ENCODE measurements around the gene CYP4X1. TPM values are rescaled to one million over a fixed set of nuclear protein-coding genes. Genes with fewer than 3 reads are reported as not detected.
"Not testable (repeated sequence)": the region's sequence is repeated elsewhere in the genome, so short reads cannot be mapped to it uniquely, and the experiment has no call there.

CYP4X1 gene, protein sequence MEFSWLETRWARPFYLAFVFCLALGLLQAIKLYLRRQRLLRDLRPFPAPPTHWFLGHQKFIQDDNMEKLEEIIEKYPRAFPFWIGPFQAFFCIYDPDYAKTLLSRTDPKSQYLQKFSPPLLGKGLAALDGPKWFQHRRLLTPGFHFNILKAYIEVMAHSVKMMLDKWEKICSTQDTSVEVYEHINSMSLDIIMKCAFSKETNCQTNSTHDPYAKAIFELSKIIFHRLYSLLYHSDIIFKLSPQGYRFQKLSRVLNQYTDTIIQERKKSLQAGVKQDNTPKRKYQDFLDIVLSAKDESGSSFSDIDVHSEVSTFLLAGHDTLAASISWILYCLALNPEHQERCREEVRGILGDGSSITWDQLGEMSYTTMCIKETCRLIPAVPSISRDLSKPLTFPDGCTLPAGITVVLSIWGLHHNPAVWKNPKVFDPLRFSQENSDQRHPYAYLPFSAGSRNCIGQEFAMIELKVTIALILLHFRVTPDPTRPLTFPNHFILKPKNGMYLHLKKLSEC
- total RNA-seq (1 to 10 TPM in 3 of 4 donors, under 1 TPM in 1; 0.54 to 2.3 (median 1.4) TPM), polyA plus RNA-seq (1 to 10 TPM in 1 of 3 donors, under 1 TPM in 2; 0.78 to 1.3 (median 0.79) TPM)
- long read RNA-seq, donor 1, result 0 reads
- long read RNA-seq, donor 2, partial matches to known transcripts, result 0 of 3 reads
- long read RNA-seq, donor 2, other reads (novel, unspliced or antisense), result 2 of 3 reads

DNA sequence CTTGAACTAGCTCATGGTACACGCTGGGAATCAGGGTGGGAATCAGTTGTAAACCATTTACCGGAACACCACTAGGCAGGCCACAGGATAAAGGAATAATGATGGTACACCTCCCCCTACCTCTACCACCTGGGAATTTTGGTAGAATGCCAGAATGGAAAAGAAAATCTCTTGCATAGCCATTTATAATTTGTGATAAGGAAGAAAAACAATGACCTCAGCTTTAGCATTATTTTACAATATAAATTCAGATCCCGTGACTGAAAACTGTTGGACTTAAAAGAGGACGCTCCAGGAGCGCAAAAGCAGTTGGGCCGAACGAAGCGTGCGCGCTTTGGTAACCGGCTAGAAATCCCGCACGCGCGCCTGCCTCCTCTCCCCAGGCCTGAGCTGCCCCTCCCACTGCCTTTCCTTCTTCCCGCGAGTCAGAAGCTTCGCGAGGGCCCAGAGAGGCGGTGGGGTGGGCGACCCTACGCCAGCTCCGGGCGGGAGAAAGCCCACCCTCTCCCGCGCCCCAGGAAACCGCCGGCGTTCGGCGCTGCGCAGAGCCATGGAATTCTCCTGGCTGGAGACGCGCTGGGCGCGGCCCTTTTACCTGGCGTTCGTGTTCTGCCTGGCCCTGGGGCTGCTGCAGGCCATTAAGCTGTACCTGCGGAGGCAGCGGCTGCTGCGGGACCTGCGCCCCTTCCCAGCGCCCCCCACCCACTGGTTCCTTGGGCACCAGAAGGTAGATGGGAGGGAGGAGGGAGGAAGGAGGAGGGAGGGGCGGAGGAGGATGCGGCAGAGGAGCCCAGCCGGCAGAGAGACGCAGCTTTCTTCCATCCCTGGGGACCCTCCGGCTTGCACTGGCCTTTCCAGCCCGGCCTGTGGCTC is at the start of gene CYP4X1:
Gene CYP4X1 (plus strand): TSS at position 402 of the 873 bp plus-strand sequence. CDS start 149 bp downstream, at position 551.
- intact Hi-C loops (cut with DNase I), result no loop called here
- ATAC-seq (peak; percentile 69 to 90 (median 76)), DNase-seq (peak; percentile 38 to 64)
- Histone ChIP-seq H3K36me3 (ENCODE audit: insufficient read depth in 1 of 2, low read depth in 1 of 2) (no peaks in the 10 kb centered on the region), H3K27ac (peak within 1 kb of the TSS; percentile 70), H3K9me3 (no peaks in the 10 kb centered on the region), H3K27me3 (ENCODE audit: insufficient read depth in 3 of 3, low read length in 2 of 3) (no peaks in the 10 kb centered on the region), H3K4me1 (peaks cover 6% of the 10 kb centered on the region), H3K4me3 (peak within 1 kb of the TSS; percentile 84)
- WGBS, 3 donors, result 2% methylated on average over 44 to 49 of the region's 49 CpGs
- TF ChIP-seq, protein P1, sequence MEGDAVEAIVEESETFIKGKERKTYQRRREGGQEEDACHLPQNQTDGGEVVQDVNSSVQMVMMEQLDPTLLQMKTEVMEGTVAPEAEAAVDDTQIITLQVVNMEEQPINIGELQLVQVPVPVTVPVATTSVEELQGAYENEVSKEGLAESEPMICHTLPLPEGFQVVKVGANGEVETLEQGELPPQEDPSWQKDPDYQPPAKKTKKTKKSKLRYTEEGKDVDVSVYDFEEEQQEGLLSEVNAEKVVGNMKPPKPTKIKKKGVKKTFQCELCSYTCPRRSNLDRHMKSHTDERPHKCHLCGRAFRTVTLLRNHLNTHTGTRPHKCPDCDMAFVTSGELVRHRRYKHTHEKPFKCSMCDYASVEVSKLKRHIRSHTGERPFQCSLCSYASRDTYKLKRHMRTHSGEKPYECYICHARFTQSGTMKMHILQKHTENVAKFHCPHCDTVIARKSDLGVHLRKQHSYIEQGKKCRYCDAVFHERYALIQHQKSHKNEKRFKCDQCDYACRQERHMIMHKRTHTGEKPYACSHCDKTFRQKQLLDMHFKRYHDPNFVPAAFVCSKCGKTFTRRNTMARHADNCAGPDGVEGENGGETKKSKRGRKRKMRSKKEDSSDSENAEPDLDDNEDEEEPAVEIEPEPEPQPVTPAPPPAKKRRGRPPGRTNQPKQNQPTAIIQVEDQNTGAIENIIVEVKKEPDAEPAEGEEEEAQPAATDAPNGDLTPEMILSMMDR (IDR thresholded peaks at IDR 0.05), result no peak

DNA sequence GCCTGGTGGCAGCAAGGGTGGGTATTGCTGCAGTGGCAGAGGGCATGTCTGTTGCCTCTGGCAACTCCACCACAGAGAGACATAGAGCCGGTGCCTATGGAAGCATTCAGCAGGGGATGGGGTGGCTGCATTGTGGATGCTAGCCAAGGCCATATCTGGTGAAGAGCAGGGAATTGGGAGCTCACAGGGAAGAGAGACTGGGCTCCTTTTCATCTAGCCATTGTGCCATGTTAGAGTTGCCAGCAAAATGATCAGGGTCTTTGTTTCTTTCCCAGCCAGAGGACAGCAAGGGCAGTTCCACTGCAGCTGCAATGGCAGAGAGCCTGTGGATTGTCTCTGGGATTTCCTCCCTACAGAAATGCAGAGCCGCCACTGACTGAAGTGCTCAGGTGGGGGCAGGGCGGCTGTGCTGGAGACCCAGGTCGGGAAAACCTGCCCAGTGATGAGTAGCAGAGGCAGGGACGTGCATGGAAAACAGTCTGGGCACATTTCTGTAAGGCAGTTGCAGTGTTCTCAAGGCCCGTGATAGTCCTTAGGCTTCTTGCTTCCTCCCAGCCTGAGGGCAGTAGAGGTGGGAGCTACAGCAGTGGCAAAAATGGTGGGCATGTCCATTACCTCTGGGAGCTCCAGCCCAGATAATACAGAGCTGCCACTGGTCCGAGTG is 40.2 kb upstream of the CYP4X1 start:
- TF ChIP-seq, protein P1 (IDR thresholded peaks at IDR 0.05), result no peak
- Histone ChIP-seq H3K4me1 (no peaks in the 10 kb centered on the region), H3K27me3 (ENCODE audit: insufficient read depth in 3 of 3, low read length in 2 of 3) (no peaks in the 10 kb centered on the region), H3K9me3 (no peaks in the 10 kb centered on the region), H3K36me3 (ENCODE audit: insufficient read depth in 1 of 2, low read depth in 1 of 2) (no peaks in the 10 kb centered on the region), H3K4me3 (no peak overlapping the region), H3K27ac (no peak overlapping the region)
- DNase-seq (no peak), ATAC-seq (no peak)
- 40 to 48% (median 48%) methylated on average over 7 of the region's 7 CpGs for whole genome bisulfite sequencing, 3 donors
- intact Hi-C loops (cut with DNase I), result no loop called here

DNA sequence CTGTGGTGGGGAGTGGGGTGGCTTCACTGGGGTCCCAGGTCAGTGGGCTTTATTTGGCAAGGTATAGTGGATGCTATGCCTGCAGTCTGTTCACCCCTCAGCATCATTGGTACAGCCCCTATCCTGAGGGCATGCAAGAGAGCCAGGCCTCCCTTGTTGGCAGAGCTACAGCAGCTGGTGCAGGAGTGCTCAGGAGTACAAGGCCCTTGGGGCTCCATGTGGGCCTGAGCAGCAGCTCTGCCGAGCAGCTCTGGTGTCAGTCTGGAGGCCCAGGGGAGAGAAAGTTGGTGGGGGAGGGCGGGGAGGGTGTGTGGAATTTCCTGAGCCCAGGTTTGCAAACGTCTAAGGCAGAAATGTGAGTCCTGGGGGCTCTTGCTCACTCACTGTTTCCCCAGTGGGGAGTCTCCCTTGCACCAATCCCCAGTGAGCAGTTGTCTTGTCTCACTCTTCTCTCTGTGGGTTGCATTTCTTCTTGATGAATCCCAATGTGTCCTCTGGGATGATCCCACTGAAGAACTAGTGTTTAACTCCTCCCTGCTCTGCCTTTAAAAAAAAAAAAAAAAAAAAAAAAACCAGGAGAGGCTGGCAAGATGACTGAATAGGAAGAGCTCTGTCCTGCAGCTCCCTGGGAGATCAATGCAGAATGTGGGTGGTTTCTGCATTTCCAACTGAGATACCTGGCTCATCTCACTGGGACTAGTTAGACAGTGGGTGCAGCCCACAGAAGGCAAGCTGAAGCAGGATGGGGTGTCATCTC is 39.5 kb upstream of the CYP4X1 start:
- Histone ChIP-seq H3K36me3 (ENCODE audit: insufficient read depth in 1 of 2, low read depth in 1 of 2) (no peaks in the 10 kb centered on the region), H3K27me3 (ENCODE audit: insufficient read depth in 3 of 3, low read length in 2 of 3) (no peaks in the 10 kb centered on the region), H3K9me3 (no peaks in the 10 kb centered on the region), H3K4me1 (no peaks in the 10 kb centered on the region), H3K4me3 (no peak overlapping the region), H3K27ac (no peak overlapping the region)
- DNase-seq (no peak), ATAC-seq (no peak)
- 11 to 22% (median 15%) methylated on average over 3 of the region's 3 CpGs for WGBS, 3 donors
- intact Hi-C loops (cut with DNase I), result no loop called here
- TF ChIP-seq, protein P1 (IDR thresholded peaks at IDR 0.05), result no peak

DNA sequence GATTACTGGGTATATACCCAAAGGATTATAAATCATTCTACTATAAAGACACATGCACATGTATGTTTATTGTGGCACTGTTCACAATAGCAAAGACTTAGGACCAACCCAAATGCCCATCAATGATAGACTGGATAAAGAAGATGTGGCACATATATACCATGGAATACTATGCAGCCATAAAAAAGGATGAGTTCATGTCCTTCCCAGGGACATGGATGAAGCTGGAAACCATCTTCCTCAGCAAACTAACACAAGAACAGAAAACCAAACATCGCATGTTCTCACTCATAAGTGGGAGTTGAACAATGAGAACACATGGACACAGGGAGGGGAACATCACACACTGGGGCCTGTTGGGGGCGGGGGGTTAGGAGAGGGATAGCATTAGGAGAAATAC is 32.9 kb upstream of the CYP4X1 start:
- ATAC-seq; H3K4me3 ChIP-seq; DNase-seq; intact Hi-C loops (cut with DNase I); H3K27ac ChIP-seq; H3K27me3 ChIP-seq (ENCODE audit: insufficient read depth in 3 of 3, low read length in 2 of 3); H3K36me3 ChIP-seq (ENCODE audit: insufficient read depth in 1 of 2, low read depth in 1 of 2); H3K9me3 ChIP-seq; H3K4me1 ChIP-seq: not testable (repeated sequence)
- 83 to 94% (median 87%) methylated on average over 2 of the region's 2 CpGs for WGBS, 3 donors

Measured in psoas muscle (tissue), 8 donors.